C4-2B (cell line): ENCODE data around the gene STEAP3.

Experiments
- H3K27ac ChIP-seq: fragments of 450-650 bp; 2 replicates; pipeline ENCODE4 v1.5.1; 2017
- CTCF ChIP-seq: fragments of 450-650 bp; conservative IDR thresholded peaks from 2 replicates; pipeline ENCODE4 v1.5.1; 2017; ENCODE audit warnings: mild to moderate bottlenecking
- ZFX ChIP-seq: fragments of 450-650 bp; IDR thresholded peaks from 2 replicates; pipeline ENCODE4 v1.6.1; 2017

STEAP3 gene

GRCh38 chr2:119221609-119222008 is 2.0 kb upstream of the STEAP3 start:
- no peak overlapping the region for H3K27ac ChIP-seq
- TF ChIP-seq ZFX (no peak), CTCF (no peak)

GRCh38 chr2:119222213-119222612 is 1.4 kb upstream of the STEAP3 start:
- TF ChIP-seq ZFX: no peak
- TF ChIP-seq CTCF: no peak
- H3K27ac ChIP-seq: no peak overlapping the region

GRCh38 chr2:119222863-119223520 is 642 bp upstream of the STEAP3 start:
- H3K27ac ChIP-seq: peak overlapping the region; percentile 82
- TF ChIP-seq ZFX: no peak
- TF ChIP-seq CTCF: no peak

- peak overlapping the region; percentile 82 for H3K27ac ChIP-seq
- TF ChIP-seq CTCF: no peak
- no peak for TF ChIP-seq ZFX
Measured at GRCh38 chr2:119224391-119225104, 914 bp downstream of the STEAP3 start.

GRCh38 chr2:119225105-119225865 is 1.7 kb downstream of the STEAP3 start:
- peak overlapping the region; percentile 41 for H3K27ac ChIP-seq

GRCh38 chr2:119225926-119226325 is 2.3 kb downstream of the STEAP3 start:
- H3K27ac ChIP-seq: peak overlapping the region; percentile 41
- TF ChIP-seq ZFX: no peak
- no peak for TF ChIP-seq CTCF

More at GRCh38 chr2:119225105-119225865, 1.7 kb downstream of the STEAP3 start:
- TF ChIP-seq CTCF: no peak

- H3K27ac ChIP-seq: no peak overlapping the region
- TF ChIP-seq ZFX: no peak
- TF ChIP-seq CTCF: no peak
Measured at GRCh38 chr2:119227346-119227745, 3.7 kb downstream of the STEAP3 start.
